Astrocyte (in vitro differentiated cells and primary cell): ENCODE results near the gene ARVCF. TPM values are rescaled to one million over a fixed set of nuclear protein-coding genes. Genes with fewer than 3 reads are reported as not detected.

Source experiments
- DNase-seq: peaks from one replicate; pipeline ENCODE4 v3.0.0-alpha.2; 2010; ENCODE audit warnings: low read depth
- FAIRE-seq: peaks from 2 replicates; lab custom pipeline; 2011; peaks lifted over from hg19 to GRCh38; lab: Jason Lieb, UNC
- H2AFZ ChIP-seq: 2 replicates; pipeline ENCODE4 v1.6.0; 2012; ENCODE audit warnings: low read depth, low read length, inconsistent platforms
- H3K27ac ChIP-seq: 2 replicates; pipeline ENCODE4 v1.5.1; 2011; ENCODE audit warnings: low read depth, low read length, inconsistent platforms
- H3K27me3 ChIP-seq: 2 replicates; pipeline ENCODE4 v1.6.0; 2011; ENCODE audit warnings: low read length, inconsistent platforms; ENCODE audit not compliant: insufficient read depth
- H3K36me3 ChIP-seq: 2 replicates; pipeline ENCODE4 v1.5.1; 2011; ENCODE audit warnings: low read length, inconsistent platforms; ENCODE audit not compliant: insufficient read depth
- H3K4me1 ChIP-seq: 2 replicates; pipeline ENCODE4 v1.5.1; 2011; ENCODE audit warnings: low read length, inconsistent platforms; ENCODE audit not compliant: insufficient read depth
- H3K4me2 ChIP-seq: 2 replicates; pipeline ENCODE4 v1.6.0; 2012; ENCODE audit warnings: low read length, inconsistent platforms
- H3K4me3 ChIP-seq: 2 replicates; pipeline ENCODE4 v1.5.1; 2011; ENCODE audit warnings: low read depth, mild to moderate bottlenecking, low read length, inconsistent platforms; ENCODE audit not compliant: insufficient read depth
- H3K79me2 ChIP-seq: 2 replicates; pipeline ENCODE4 v1.6.0; 2012; ENCODE audit warnings: mild to moderate bottlenecking, low read length, inconsistent platforms; ENCODE audit not compliant: insufficient read depth
- H3K9ac ChIP-seq: 2 replicates; pipeline ENCODE4 v1.6.0; 2012; ENCODE audit warnings: mild to moderate bottlenecking, low read length, inconsistent platforms
- H3K9me3 ChIP-seq: 2 replicates; pipeline ENCODE4 v1.5.1; 2012; ENCODE audit warnings: low read depth, mild to moderate bottlenecking, low read length, inconsistent platforms; ENCODE audit not compliant: insufficient read depth
- H4K20me1 ChIP-seq: 2 replicates; pipeline ENCODE4 v1.6.0; 2012; ENCODE audit warnings: low read length, inconsistent platforms; ENCODE audit not compliant: insufficient read depth
- H3K27ac Mint-ChIP-seq: one replicate; pipeline ENCODE4 v1.8.0; 2021; ENCODE audit warnings: mild to moderate bottlenecking, mixed read lengths; ENCODE audit not compliant: unreplicated experiment
- H3K27me3 Mint-ChIP-seq: one replicate; pipeline ENCODE4 v1.8.0; 2021; ENCODE audit warnings: low read depth, mixed read lengths; ENCODE audit not compliant: unreplicated experiment
- H3K36me3 Mint-ChIP-seq: one replicate; pipeline ENCODE4 v1.8.0; 2021; ENCODE audit warnings: low read depth, mixed read lengths; ENCODE audit not compliant: unreplicated experiment
- H3K4me1 Mint-ChIP-seq: one replicate; pipeline ENCODE4 v1.8.0; 2021; ENCODE audit warnings: low read depth, mixed read lengths; ENCODE audit not compliant: unreplicated experiment
- H3K4me3 Mint-ChIP-seq: one replicate; pipeline ENCODE4 v1.8.0; 2021; ENCODE audit warnings: mild to moderate bottlenecking, moderate library complexity, mixed read lengths; ENCODE audit not compliant: unreplicated experiment
- H3K9me3 Mint-ChIP-seq: one replicate; pipeline ENCODE4 v1.8.0; 2021; ENCODE audit warnings: mild to moderate bottlenecking, mixed read lengths; ENCODE audit not compliant: unreplicated experiment
- EZH2 ChIP-seq: IDR thresholded peaks from 2 replicates; pipeline ENCODE4 v1.6.1; 2012; ENCODE audit warnings: mild to moderate bottlenecking, low read length, inconsistent platforms; ENCODE audit not compliant: insufficient read depth
- total RNA-seq: library from RNA; stranded (reverse); gene quantifications from 2 replicates; pipeline ENCODE4 v1.2.1, GENCODE V29; 2021
- TF ChIP-seq, protein P1 (sequence below): IDR thresholded peaks from 2 replicates; pipeline ENCODE4 v1.5.1; 2011; ENCODE audit warnings: low read depth, mild to moderate bottlenecking, inconsistent platforms, low read length, moderate library complexity; ENCODE audit not compliant: insufficient read depth

ARVCF gene
- total RNA-seq, 1 donor from 2014 or later: 17.9 TPM

DNA sequence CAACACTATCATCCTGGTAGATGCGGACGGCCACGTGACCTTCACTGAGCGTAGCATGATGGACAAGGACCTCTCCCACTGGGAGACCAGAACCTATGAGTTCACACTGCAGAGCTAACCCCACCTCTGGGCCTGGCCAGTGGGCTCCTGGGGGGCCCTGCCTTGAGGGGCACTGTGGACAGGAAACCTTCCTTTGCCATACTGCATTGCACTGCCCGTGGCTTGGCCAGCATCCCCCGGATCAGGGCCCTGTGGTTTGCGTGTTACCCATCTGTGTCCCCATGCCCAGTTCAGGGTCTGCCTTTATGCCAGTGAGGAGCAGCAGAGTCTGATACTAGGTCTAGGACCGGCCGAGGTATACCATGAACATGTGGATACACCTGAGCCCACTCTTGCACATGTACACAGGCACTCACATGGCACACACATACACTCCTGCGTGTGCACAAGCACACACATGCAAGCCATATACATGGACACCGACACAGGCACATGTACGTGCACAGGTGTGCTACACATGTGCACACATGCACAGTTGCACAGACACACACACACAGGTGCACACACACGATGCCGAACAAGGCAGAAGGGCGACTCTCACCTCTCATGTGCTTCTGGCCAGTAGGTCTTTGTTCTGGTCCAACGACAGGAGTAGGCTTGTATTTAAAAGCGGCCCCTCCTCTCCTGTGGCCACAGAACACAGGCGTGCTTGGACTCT is 48.1 kb upstream of the ARVCF start:
- Histone ChIP-seq H3K36me3 (no peaks in the 10 kb centered on the region), H3K9ac (no peak overlapping the region), H3K79me2 (no peaks in the 10 kb centered on the region), H3K9me3 (no peaks in the 10 kb centered on the region), H3K4me1 (peaks cover 13% of the 10 kb centered on the region), H4K20me1 (peaks cover 9% of the 10 kb centered on the region), H3K27ac (no peak overlapping the region), H3K4me2 (no peak overlapping the region), H2AFZ (no peak overlapping the region), H3K27me3 (no peaks in the 10 kb centered on the region), H3K4me3 (no peak overlapping the region)
- FAIRE-seq: no peak
- peaks cover 5% of the 10 kb centered on the region for H3K4me1 Mint-ChIP-seq
- no peaks in the 10 kb centered on the region for H3K27me3 Mint-ChIP-seq
- H3K9me3 Mint-ChIP-seq: no peaks in the 10 kb centered on the region
- no peak overlapping the region for H3K4me3 Mint-ChIP-seq
- no peak overlapping the region for H3K27ac Mint-ChIP-seq
- DNase-seq: no peak
- peaks cover 9% of the 10 kb centered on the region for H3K36me3 Mint-ChIP-seq
- no peak for TF ChIP-seq EZH2
- TF ChIP-seq, protein P1, sequence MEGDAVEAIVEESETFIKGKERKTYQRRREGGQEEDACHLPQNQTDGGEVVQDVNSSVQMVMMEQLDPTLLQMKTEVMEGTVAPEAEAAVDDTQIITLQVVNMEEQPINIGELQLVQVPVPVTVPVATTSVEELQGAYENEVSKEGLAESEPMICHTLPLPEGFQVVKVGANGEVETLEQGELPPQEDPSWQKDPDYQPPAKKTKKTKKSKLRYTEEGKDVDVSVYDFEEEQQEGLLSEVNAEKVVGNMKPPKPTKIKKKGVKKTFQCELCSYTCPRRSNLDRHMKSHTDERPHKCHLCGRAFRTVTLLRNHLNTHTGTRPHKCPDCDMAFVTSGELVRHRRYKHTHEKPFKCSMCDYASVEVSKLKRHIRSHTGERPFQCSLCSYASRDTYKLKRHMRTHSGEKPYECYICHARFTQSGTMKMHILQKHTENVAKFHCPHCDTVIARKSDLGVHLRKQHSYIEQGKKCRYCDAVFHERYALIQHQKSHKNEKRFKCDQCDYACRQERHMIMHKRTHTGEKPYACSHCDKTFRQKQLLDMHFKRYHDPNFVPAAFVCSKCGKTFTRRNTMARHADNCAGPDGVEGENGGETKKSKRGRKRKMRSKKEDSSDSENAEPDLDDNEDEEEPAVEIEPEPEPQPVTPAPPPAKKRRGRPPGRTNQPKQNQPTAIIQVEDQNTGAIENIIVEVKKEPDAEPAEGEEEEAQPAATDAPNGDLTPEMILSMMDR: no peak

DNA sequence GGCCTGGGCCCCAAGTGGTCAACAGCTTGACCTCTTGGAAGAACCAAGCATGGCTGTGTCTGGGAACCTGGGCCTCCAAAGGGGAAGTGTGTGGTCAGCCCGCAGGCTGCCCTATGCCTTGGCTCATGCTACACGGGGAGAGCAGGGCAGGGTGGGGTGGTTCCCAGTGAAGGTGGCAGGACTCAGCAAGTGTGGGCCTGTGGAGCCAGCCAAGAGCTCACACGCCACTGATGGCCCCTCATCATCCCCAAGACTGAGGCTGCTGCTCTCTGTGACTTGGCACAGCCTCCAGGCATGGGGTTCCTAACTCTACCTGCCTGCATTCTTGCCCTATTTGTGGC is 47.5 kb upstream of the ARVCF start:
- Histone ChIP-seq H2AFZ (no peak overlapping the region), H3K4me1 (peaks cover 13% of the 10 kb centered on the region), H3K79me2 (no peaks in the 10 kb centered on the region), H3K9ac (no peak overlapping the region), H3K4me3 (no peak overlapping the region), H4K20me1 (peaks cover 11% of the 10 kb centered on the region), H3K9me3 (no peaks in the 10 kb centered on the region), H3K36me3 (no peaks in the 10 kb centered on the region), H3K27me3 (no peaks in the 10 kb centered on the region), H3K27ac (no peak overlapping the region), H3K4me2 (no peak overlapping the region)
- Mint-ChIP-seq H3K27ac (no peak overlapping the region), H3K9me3 (no peaks in the 10 kb centered on the region), H3K27me3 (no peaks in the 10 kb centered on the region), H3K4me1 (peaks cover 5% of the 10 kb centered on the region), H3K4me3 (no peak overlapping the region), H3K36me3 (peaks cover 11% of the 10 kb centered on the region)
- DNase-seq: no peak
- FAIRE-seq: no peak
- TF ChIP-seq, protein P1: no peak
- no peak for TF ChIP-seq EZH2
